ENCODE measurements around the gene GAB3.

The GAB3 gene, protein sequence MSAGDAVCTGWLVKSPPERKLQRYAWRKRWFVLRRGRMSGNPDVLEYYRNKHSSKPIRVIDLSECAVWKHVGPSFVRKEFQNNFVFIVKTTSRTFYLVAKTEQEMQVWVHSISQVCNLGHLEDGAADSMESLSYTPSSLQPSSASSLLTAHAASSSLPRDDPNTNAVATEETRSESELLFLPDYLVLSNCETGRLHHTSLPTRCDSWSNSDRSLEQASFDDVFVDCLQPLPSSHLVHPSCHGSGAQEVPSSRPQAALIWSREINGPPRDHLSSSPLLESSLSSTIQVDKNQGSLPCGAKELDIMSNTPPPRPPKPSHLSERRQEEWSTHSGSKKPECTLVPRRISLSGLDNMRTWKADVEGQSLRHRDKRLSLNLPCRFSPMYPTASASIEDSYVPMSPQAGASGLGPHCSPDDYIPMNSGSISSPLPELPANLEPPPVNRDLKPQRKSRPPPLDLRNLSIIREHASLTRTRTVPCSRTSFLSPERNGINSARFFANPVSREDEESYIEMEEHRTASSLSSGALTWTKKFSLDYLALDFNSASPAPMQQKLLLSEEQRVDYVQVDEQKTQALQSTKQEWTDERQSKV

DNA sequence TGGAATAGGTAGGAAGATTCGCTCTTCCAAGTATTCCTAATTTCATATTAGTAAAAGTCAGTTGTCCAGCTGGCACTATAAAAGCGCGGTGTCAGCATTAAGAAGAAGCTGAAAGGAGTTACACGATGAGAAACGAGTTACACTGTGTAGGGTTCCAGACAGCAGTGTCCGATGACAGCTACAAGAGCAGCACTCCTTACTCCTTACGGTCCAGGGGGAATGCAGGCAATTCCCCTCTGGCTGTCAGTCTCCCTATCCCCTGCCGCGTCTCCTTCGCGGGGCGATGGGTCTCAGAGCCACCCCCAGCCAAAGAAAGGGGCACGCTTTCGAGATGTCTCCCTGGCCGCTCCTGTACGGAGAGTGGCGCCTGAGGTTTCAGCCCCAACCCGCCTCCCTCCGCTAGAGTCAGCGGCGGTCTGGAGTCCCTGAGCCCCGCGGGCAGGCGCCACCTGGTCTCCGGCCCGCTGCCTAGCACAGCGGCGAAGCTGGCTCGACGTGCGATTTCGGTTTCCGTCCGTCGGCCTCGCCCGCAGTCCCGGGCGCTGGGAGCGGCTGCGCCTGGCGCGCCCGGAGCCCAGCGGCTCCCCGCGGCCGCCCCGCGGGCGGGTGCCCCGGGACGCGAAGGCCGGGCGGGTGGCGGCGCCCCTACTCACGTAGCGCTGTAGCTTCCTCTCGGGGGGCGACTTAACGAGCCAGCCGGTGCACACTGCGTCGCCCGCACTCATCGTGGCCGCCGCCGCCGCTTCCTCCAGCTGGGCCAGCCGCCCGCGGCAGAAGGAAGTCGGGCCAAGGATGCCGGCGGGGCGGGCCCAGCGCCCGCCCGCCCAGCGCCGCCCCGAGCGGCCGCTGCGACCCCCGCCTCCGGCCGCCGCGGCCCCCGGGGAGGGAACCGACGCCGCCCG is at the start of gene GAB3:
Gene GAB3 (minus strand): TSS at position 777 of the 902 bp plus-strand sequence. CDS start 52 bp downstream, at position 725.
- no peak for DNase-seq

DNA sequence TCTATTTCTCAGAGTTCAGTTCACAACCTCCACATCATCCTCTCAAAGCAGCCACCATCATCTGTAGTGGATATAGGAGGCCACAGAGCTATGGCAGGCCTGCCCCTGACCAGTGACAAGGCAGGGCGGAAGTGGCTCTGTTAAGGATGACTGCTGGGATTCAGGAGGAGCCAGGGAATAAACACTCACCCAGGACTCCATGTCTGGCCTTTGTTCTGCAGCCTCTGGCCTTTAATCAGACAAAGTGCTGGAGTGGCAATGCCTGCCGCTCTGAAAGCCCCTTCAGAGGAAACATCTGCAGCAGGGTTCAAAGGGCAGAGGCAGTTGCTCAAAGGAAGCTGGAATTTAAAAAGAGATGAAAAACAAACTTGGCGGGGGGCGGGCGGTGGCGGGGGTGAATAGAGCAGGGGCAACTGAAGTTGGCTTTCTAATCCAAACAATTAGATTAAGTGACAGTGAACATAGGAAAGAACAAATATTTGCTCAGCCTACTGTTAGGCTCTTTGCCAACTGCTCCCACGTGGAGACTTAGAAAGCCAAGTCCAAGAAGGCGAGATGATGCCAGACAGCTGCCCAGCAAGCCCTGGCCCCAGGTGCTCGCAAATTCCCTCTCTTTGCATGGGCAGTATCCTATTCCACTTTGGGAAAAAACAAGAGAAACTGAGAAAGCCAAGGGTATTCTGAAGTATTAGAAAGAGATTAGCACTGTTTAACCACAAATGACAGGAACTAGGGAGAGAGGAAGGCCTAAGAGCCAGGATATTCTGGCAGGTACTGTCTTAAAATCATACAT is 48.9 kb upstream of the GAB3 start:
- peak; percentile 76 for DNase-seq

DNA sequence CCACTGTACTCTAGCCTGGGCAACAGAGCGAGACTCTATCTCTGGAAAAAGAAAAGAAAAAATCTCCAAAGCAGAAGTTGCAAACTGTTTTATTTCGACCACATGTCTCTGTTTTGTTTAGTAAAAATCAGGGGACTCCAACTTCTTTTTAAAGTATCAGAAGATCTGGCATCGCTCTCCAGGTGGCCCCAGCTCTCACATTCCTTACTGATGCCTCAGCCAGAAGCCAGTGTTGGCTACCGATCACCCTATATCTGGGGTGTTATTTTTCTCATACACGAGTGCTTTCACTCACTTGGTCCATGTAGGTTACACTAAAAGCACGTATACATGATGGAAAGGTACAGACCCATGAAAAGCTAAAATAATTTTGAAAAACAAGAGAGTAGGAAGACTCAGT is 46.1 kb upstream of the GAB3 start:
- DNase-seq: no peak

DNA sequence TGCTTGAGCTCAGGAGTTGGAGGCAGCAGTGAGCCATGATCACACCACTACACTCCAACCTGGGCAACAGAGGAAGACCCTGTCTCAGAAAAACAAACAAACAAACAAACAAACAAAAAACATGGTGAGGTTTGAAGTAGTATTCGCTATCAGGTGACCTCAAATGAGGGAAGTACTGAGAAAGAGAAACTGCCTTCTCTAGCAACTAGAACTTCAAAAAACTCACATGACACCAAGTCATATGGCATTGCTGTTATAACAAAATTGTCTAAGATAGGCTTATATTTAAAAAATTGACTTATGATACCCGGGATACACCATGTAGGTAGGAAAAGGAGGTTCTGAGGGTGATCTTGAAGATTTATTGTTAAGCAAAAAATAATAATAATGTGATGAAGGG is 44.1 kb upstream of the GAB3 start:
- DNase-seq: no peak

DNA sequence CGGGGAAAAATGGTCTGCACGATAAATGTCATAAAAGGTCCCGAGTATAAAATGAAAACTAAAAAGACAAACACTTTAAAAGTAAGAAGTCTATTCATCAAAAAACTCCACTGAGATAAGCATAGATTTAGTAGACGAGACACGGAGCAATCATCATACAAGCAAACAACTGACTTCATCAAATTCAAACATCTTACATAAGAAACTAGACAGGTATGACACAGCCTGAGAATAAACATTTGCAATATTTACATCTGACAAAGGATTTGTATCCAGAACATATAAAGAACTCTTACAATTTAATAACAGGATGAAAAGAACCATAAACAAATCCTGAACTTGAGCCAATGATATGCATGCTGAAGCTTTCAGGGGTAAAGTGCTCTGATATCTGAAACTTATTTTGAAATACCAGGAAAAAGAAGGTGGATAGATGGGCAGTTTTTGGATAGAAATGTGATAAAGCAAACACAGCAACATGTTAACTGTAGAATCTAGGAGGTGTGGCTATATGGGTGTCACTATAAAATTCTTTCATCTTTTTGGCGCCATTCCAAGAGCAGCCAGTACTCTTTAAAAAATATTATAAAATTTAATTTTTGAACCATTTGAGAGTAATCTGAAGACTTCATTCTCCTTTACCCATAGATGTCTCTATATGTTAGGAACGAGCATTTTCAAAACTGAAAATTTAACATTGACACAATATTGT is 42.4 kb upstream of the GAB3 start:
- no peak for DNase-seq

DNA sequence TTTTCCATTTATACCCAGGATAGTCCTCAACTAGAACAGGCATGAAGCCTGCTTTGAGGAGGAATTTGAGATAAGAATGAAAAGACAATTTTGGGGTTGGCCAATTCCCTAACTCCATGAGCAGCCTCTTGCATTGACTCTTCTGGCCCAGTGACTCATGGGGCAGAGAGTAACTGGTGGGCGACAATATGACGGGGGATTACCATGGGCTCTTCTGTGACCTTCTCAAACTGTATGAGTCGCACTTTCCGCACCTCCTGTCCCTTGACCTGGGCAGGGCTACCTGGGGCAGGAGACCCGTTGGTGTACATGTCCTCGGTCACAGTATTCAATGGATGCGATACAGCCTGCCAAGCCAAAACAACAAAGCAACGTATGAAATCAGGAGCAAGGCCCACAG is 41.1 kb upstream of the GAB3 start:
- no peak for DNase-seq

DNA sequence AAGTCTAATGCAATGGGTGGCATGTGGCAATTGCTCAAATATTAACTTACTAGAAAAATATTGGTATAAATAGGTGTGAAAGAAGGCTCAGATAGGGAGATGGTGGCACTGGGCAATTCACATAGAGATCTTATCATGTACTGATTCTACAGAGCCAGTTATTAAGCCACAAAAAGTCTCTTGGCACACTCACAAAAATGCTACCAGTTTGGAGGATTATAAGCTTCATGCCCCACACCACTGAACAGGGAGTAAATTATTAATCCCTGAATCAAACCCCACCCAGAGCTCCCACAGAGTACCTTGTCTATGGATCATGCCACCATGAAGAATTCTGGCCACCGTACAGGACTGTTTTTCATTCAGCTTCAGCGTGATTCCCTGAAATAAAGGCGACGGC is 40.6 kb upstream of the GAB3 start:
- no peak for DNase-seq

DNA sequence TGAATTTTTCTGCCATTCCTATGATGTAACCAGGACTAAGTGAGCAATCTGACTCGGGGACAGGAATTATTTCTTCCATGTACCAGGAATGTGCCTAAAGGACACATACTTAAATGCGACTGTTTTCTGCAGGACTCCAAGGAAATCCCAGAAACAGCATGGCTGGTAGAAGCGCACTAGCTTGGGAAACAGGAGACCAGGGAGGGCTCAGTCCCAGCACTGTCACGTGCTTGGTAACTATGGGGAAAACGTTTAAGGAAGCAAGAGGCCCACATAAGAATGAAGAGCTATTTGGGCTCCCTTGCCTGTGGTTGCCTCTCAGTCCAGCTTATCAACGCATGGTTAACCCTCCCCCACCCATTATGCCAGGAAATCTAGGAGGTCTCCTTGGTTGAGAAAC is 34.8 kb upstream of the GAB3 start:
- DNase-seq: no peak

DNA sequence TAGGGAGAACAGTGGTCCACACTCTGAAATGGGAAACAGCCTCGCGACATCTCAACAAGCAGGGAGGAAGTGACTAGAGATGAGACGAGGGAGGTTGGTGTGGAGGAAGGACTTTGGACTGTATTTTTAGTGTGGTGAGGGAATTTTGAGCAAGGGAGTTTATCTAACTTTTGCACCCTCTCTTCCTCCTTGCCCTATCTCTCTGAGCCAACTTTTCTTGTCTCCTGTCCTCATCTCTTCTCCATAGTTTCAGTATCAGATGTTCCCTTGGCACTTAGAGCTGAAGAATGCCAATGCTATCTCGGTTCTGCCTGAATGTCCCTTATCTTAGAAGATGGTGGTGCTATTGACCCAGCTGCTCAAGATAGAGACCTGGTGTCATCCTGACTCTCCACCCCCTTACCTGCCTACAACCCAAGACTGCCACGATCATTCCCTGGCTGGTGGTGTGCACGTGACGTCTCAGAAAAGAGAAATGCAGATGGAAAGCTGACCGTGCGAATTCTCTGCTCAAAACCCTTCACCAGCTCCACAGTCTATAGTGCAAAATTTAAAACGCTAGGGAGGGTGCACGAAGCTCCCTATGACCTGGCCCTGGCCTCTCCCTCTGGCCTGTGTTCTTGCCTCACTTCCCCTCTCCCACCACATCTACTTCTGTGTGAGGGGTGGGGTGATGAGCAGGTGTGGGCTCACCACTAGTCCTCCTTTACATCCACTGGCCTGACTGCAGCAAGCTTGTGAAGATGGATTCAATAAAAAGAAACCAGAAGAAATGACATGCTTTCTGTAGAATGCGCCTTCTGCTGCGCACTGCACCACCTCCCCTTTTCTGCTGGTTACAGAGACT is 33.5 kb upstream of the GAB3 start:
- DNase-seq: no peak

DNA sequence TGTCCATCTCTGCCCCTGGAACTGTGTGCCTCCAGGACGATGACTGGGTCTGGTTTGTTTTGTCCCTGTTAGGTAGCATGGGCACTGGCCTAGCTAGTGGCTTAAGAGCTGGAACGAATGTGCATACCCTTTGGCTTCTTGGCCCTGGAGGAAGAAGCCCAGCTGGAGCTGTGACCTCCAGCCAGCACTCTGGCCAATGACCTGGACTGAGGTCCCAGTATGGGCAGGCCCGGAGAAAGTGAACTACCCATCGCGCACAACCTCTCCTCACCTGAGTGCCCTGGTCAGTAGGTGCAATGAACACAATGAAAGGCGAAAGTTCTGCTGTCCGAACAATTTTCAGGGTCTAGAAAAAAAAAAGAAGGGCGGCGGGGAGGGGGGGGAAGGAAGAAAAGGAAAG is 30.1 kb upstream of the GAB3 start:
- DNase-seq: no peak

DNA sequence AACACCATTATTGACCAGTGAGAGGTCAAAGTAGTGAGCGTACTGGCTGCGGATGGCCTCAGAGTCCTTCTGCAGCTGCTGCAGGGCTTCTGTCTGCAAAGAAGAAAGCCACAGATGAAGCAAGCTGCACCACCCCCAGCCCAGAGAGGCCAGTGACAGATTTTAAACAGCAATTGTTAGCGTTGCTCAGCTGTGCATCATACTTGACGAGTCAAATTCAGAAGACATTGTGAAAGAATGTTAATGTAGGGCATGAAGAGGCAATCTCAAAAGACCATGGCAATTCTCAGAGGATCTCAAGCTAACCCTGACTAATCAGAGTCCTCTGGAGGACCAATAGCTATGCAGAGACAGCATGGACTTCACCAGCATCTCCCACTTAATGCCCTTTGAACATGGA is 28.4 kb upstream of the GAB3 start:
- no peak for DNase-seq

DNA sequence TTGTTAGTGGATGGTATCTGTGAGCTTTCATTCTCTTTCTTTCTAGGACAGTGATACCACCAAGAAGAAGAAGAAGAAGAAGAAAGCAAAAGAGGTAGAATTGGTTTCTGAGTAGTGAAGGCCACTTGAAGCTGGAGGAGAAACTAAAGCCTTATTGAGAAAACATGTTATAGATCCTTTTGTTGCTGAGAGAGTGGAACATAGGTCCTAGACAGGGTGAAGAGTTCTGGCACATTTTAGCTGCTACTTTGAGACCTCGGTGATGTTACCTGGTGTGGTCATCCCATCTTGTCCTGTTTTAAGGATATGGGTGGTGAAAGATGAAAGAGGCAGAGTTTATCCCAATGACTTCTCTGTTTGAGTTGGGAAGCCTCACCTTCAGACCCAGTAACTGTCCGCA is 25.9 kb upstream of the GAB3 start:
- DNase-seq: no peak

DNA sequence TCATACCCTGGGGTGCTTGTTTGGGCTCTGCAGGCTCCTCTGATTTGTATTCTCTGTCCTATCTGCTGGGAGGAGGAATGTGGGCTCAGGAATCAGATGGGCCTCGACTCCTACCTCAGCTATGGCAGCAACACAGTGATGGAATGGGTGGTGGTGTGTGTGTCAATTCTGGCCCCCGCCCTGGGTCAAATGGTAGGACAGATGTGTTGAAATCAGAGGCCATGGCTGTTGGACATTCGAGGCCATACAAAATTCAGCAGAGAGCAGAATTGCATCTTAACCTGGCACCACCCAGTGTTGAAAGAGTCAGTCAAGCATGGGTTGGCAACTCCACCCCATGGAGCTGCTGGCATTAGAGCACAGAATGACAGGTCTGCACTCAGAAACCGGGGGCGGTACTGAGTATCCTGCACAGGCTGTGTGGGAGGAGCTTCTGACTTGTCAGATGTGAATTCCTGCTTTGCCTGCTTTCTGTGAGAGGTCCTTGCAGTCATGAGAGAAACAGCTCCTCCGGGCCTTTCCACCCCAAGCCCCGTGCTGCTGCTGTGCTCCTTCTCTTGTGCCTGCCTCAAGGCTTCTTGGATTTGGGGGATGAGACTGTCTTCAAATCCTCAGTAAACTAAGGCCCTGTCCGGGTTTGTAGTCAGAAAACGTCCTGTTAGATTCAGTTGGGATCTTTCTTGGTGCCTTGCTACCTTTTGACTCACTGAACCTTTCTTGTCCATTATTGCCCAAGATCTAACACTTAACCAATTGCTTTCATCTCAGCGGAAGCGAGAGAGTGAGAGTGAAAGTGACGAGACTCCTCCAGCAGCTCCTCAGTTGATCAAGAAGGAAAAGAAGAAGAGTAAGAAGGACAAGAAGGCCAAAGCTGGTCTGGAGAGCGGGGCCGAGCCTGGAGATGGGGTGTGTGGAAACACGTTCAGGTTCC is 24.8 kb upstream of the GAB3 start:
- DNase-seq: no peak

DNA sequence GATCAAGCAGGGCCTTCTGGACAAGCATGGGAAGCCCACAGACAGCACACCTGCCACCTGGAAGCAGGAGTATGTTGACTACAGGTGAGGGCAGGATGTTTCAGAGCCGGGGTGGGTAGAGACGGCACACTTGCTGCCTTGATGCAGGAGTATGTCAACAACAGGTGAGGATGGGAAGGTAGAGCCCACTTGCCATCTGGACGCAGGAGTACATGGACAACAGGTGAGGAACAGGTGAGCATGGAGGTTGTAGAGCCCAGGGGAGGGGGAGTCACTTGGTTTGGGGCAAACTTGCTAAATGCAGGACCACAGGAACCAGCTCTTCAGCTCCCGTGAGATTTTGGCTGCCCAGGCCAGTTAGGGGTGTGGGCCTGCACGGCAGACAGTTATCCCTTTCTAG is 23.7 kb upstream of the GAB3 start:
- no peak for DNase-seq

DNA sequence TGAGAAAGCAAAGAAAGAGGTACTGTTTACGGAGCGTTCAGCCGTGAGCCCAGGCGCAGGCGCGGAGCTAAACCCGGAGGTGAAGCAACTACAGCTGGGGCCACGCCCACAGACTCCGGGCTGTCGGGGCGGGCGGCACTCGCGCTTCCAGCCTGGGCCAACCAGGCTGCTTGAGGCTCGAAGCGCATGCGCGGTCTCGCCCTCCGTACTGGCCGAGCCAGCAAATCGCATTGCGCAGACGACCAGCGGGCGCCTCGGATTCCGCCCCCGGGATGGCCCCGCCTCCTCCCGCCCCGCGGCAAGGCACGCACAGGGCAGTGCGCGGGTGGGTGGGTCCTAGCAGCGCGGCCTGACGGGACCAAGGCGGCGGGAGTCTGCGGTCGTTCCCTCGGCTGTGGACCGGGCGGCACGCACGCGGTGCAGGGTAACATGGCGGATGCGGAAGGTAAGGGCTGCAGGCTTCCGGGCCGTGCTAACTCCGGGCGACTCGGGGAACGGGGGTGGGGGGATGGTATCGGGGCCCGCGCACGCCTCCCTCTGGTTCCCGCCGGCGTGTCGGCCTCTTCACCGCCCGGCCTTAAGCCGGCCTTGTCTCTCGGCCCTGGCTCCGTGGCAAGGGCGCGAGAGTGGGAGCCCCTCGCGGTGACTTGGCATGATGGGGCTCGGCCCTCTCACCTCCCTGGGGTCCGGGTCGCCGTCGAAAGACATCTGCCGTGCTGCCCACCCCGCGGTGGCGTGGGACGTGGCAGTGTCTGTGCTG is 11.8 kb upstream of the GAB3 start, which contains the start of gene DKC1:
Gene DKC1 (plus strand): TSS at position 328 of the 760 bp plus-strand sequence. CDS start 102 bp downstream, at position 430.
- peak; percentile 53 for DNase-seq

DNA sequence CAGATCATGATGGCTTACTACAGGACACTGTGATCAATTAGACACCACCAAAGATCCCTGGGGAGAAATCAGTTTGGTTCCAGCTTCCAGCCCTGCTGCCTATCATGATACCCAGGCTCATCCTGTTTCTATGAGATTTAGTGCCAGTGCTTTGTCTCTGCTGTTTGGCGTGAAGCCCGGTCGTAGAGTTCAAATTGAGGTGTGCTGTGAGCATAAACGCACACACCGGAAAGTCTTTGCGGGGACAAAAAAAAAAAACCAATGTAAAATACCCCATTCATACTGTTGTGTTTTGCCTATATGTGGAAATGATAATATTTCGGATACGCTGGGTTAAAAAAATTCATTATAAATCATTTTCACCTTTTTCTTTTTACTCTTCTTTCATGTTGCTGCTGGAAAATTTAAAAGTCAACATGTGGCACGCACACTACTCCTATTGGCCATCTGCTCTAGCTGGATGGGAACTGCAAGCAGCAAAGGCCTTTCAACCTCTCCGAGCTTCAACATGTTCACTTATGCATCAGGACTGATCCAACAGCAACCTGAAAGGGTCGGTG is 11.2 kb upstream of the GAB3 start:
- no peak for DNase-seq

DNA sequence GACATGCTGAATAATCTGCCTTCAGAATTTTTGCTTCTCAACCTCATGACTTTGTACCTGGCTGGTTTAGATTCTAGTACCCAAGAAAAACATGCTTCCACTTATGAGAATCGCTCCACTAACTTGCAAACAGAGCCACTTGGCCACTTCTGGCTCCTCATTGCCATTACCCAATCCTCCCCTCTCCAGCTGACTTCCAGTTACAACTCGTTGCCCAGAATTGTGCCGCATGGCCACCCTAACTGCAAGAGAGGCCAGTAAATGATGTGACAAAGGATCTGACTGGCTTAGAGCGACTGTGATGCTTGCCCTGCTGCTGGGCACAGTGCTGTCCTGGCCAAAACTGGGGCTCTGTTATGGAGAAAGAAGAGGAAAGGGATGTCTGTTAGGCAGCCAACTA is 7.8 kb upstream of the GAB3 start:
- DNase-seq: no peak

DNA sequence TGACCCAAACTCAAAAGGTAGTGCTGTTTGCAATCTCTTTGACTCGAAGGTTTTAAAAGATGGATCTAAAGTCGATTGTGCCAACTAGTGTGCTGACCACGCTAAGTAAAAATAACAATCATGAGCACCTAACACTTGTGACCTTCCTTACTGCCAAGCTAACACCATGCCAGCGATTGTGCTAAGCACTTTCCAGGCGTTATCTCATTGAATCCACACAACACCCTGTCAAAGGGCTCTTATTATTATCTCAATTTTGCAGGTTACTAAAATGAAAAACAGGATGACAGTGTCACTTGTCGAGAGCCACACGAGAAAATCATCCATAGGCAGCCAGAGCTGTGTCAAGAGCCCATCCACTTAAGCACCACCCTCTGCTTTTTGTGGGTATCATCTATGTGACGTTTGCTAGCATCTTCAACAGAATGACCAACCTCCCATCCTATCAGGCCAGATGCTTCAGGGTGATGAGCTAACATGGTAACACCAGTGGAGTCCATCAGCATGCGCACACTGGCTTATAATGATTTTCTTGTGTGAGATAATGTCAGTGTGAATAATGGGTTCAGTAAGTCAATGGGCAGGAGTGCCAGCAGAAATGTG is 893 bp upstream of the GAB3 start:
- DNase-seq: no peak

All from NCI-H2081 treated with DMSO at 0.1 percent for 48 hours (cell line).